ENCODE measurements around the gene RPTOR.

GRCh38 chr17:80640366-80641084, 95.9 kb downstream of the RPTOR start:
- no peak for TF ChIP-seq POLR2AphosphoS5 (IDR thresholded peaks at IDR 0.05)
- no peak for TF ChIP-seq CTCF (IDR thresholded peaks at IDR 0.05; ENCODE audit: poor library complexity, severe bottlenecking)
- no peak for TF ChIP-seq EP300 (conservative IDR thresholded peaks at IDR 0.05; ENCODE audit: poor library complexity, severe bottlenecking)
